ENCODE measurements around the gene TRAF7. TPM values are rescaled to one million over a fixed set of nuclear protein-coding genes. Genes with fewer than 3 reads are reported as not detected.

Gene TRAF7
- total and polyA plus RNA-seq, 2 of the 13 experiments (the other 11 are each of a cell fraction or from before 2014, with no cell fraction given) = 47.9 to 65.6 TPM

GRCh38 chr16:2205104-2205966, 49.8 kb downstream of the TRAF7 start, which contains the start of gene MLST8 (continued):
- TF ChIP-seq ZNF280B (CRISPR knock-in tag; IDR thresholded peaks at IDR 0.05; ENCODE audit: borderline replicate concordance) (no peak), HMG20A (CRISPR knock-in tag; IDR thresholded peaks at IDR 0.05; ENCODE audit: borderline replicate concordance) (no peak), USF2 (IDR thresholded peaks at IDR 0.05; ENCODE audit: low read depth, low read length) (no peak), USF2 (CRISPR knock-in tag; IDR thresholded peaks at IDR 0.05; ENCODE audit: borderline replicate concordance) (no peak), ZNF772 (CRISPR knock-in tag; IDR thresholded peaks at IDR 0.05) (no peak; the same call in none of the 2 replicates), ZNF580 (CRISPR knock-in tag; IDR thresholded peaks at IDR 0.05; ENCODE audit: borderline replicate concordance, low read depth) (peak; percentile 62; the same call in 1 of the 2 replicates), MLXIP (CRISPR knock-in tag; IDR thresholded peaks at IDR 0.05; ENCODE audit: borderline replicate concordance) (peak; percentile 39; the same call in 1 of the 2 replicates), ZNF274 (CRISPR knock-in tag; IDR thresholded peaks at IDR 0.05) (peak; percentile 81), KLF12 (CRISPR knock-in tag; IDR thresholded peaks at IDR 0.05; ENCODE audit: borderline replicate concordance) (peak; percentile 41; the same call in 1 of the 2 replicates), RARA (CRISPR knock-in tag; IDR thresholded peaks at IDR 0.05) (no peak), MXD4 (CRISPR knock-in tag; IDR thresholded peaks at IDR 0.05) (peak; percentile 52; the same call in 1 of the 2 replicates), ZNF704 (CRISPR knock-in tag; IDR thresholded peaks at IDR 0.05; ENCODE audit: borderline replicate concordance) (no peak), TCF12 (IDR thresholded peaks at IDR 0.05) (no peak), TCF12 (CRISPR knock-in tag; IDR thresholded peaks at IDR 0.05) (peak; percentile 49; the same call in 1 of the 2 replicates), ARHGAP35 (CRISPR knock-in tag; IDR thresholded peaks at IDR 0.05; ENCODE audit: borderline replicate concordance) (no peak), POLR2AphosphoS5 (IDR thresholded peaks at IDR 0.05; ENCODE audit: low read depth, low read length) (peak; percentile 72), ZNF678 (CRISPR knock-in tag; IDR thresholded peaks at IDR 0.05) (no peak)
